Spleen (tissue), 7 donors: ENCODE data around the gene PICALM.

ENCODE experiments used
- CTCF ChIP-seq, 11 experiments: fragments of 200-600 bp in 7 of 11; fragments of 450-650 bp in 4 of 11; sonication (generic) in 4 of 11; IDR thresholded peaks in 8 of 11; conservative IDR thresholded peaks in 3 of 11; 1 replicate in 7 of 11; 2 replicates in 4 of 11; pipeline versions ENCODE4 v1.4.0 to v1.8.0; 2016 to 2021; ENCODE audit warnings: antibody characterized with exemption in 11 of 11, inconsistent platforms in 4 of 11, mild to moderate bottlenecking in 1 of 11
- POLR2A ChIP-seq, 3 donors: fragments of 450-650 bp; IDR thresholded peaks; one replicate each; pipeline ENCODE4 v1.5.1; 2017; ENCODE audit warnings: antibody characterized with exemption in 3 of 3, mild to moderate bottlenecking in 1 of 3
- POLR2AphosphoS5 ChIP-seq, 3 donors: sonication (generic); formaldehyde crosslinking; IDR thresholded peaks; one replicate each; pipeline ENCODE4 v1.5.1; 2017; ENCODE audit warnings: antibody characterized with exemption in 3 of 3
- donor health status: DM: no; HTN: no; CAD: no; lungs with moderate emphysema.
- donor health status: DM: no; HTN: no; CAD: no.
- donor health status: DM: no; HTN: no; CAD: no.

DNA sequence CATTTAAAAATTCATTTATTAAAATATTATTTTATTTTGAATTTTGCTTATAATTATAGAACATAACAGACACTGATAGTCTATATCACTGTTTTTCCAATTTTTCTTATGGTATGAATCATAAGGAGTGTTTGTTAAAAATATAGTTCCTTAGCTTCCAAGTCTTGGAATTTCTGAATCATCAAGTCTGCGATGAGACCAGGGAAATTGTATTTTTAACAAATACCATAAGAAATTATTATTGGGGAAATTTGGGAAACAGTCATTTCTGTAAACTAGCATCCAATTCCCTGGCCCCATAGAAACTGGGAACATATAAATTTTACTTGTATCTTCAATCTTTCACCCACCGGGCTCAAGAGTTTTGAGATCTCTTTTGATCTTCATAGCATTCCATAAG, 38.0 kb upstream of the PICALM start:
- TF ChIP-seq POLR2AphosphoS5 (IDR thresholded peaks at IDR 0.05), result no peak
- no peak for TF ChIP-seq CTCF (IDR thresholded peaks at IDR 0.05 in 8 of 11, conservative IDR thresholded peaks at IDR 0.05 in 3 of 11)
- no peak for TF ChIP-seq POLR2A (IDR thresholded peaks at IDR 0.05)
